Keratinocyte (primary cell): ENCODE data around the gene TMUB1. TPM values are rescaled to one million over a fixed set of nuclear protein-coding genes. Genes with fewer than 3 reads are reported as not detected.

Experiments used
- DNase-seq: peaks from one replicate; pipeline ENCODE4 v3.0.0-alpha.2; 2011; ENCODE audit warnings: low read depth, missing footprints, low spot score
- FAIRE-seq: peaks from 2 replicates; lab custom pipeline; 2011; peaks lifted over from hg19 to GRCh38; lab: Jason Lieb, UNC
- H2AFZ ChIP-seq: 2 replicates; pipeline ENCODE4 v1.6.0; 2012; ENCODE audit warnings: low read length, control low read depth, inconsistent platforms; ENCODE audit not compliant: control insufficient read depth
- H3K27ac ChIP-seq: 2 replicates; pipeline ENCODE4 v1.5.1; 2011; ENCODE audit warnings: low read length; ENCODE audit not compliant: control insufficient read depth, insufficient read depth
- H3K27me3 ChIP-seq: 3 replicates; pipeline ENCODE4 v1.6.0; 2011; ENCODE audit warnings: low read length; ENCODE audit not compliant: control insufficient read depth, insufficient read depth; ENCODE audit errors: extremely low read depth
- H3K36me3 ChIP-seq, 2 experiments: 2 replicates in 1 of 2; 3 replicates in 1 of 2; pipeline ENCODE4 v1.5.1; 2011; ENCODE audit warnings: low read length in 2 of 2, mild to moderate bottlenecking in 1 of 2; ENCODE audit not compliant: control insufficient read depth in 2 of 2, insufficient read depth in 2 of 2; ENCODE audit errors: extremely low read depth in 1 of 2
- H3K4me1 ChIP-seq: 3 replicates; pipeline ENCODE4 v1.5.1; 2011; ENCODE audit warnings: low read length; ENCODE audit not compliant: control insufficient read depth, insufficient read depth; ENCODE audit errors: extremely low read depth
- H3K4me2 ChIP-seq: 3 replicates; pipeline ENCODE4 v1.6.0; 2011; ENCODE audit warnings: low read depth, low read length; ENCODE audit not compliant: control insufficient read depth, insufficient read depth; ENCODE audit errors: extremely low read depth
- H3K4me3 ChIP-seq, 3 experiments: fragments of 200-600 bp in 1 of 3; sonication (generic) in 1 of 3; 2 replicates in 2 of 3; 3 replicates in 1 of 3; pipeline ENCODE4 v1.5.1; 2011 to 2016; ENCODE audit warnings: low read length in 3 of 3, mild to moderate bottlenecking in 3 of 3, control low read depth in 2 of 3, inconsistent platforms in 1 of 3, low read depth in 1 of 3, mixed read lengths in 1 of 3, mixed run types in 1 of 3, moderate library complexity in 1 of 3; ENCODE audit not compliant: control insufficient read depth in 2 of 3, insufficient read depth in 2 of 3; ENCODE audit errors: extremely low read depth in 1 of 3
- H3K79me2 ChIP-seq: 2 replicates; pipeline ENCODE4 v1.6.0; 2012; ENCODE audit warnings: low read length; ENCODE audit not compliant: control insufficient read depth, insufficient read depth
- H3K9ac ChIP-seq: 3 replicates; pipeline ENCODE4 v1.6.0; 2011; ENCODE audit warnings: low read length; ENCODE audit not compliant: control insufficient read depth, insufficient read depth; ENCODE audit errors: extremely low read depth
- H3K9me1 ChIP-seq: 3 replicates; pipeline ENCODE4 v1.6.0; 2011; ENCODE audit warnings: low read length; ENCODE audit not compliant: control insufficient read depth, insufficient read depth; ENCODE audit errors: extremely low read depth
- H3K9me3 ChIP-seq: 2 replicates; pipeline ENCODE4 v1.5.1; 2012; ENCODE audit warnings: low read depth, low read length; ENCODE audit not compliant: control insufficient read depth
- H4K20me1 ChIP-seq: 3 replicates; pipeline ENCODE4 v1.6.0; 2011; ENCODE audit warnings: low read length; ENCODE audit not compliant: control insufficient read depth, insufficient read depth; ENCODE audit errors: extremely low read depth
- CTCF ChIP-seq, 3 experiments: IDR thresholded peaks in 1 of 3; conservative IDR thresholded peaks in 1 of 3; optimal IDR thresholded peaks in 1 of 3; 2 replicates in 2 of 3; 3 replicates in 1 of 3; pipeline versions ENCODE3 to v1.5.1; 2011; ENCODE audit warnings: low read length in 3 of 3, mild to moderate bottlenecking in 3 of 3, moderate library complexity in 2 of 3, control low read depth in 1 of 3, inconsistent platforms in 1 of 3; ENCODE audit not compliant: insufficient read depth in 2 of 3; ENCODE audit errors: extremely low read depth in 1 of 3
- EZH2 ChIP-seq: IDR thresholded peaks from one replicate; pipeline ENCODE4 v1.6.1; 2012; ENCODE audit warnings: inconsistent platforms, mild to moderate bottlenecking, low read length, moderate library complexity
- dilution Hi-C: fragments of 300-500 bp; cut with MboI; formaldehyde crosslinking; loops from one replicate; pipeline ENCODE4 v1.7.0; 2020; ENCODE audit warnings: low sequenced_read_pairs; ENCODE audit not compliant: extremely low pct_ligation_motif_present
- polyA plus RNA-seq, 5 experiments: library from polyadenylated mRNA; depleted of rRNA in 3 of 5; stranded (reverse) in 3 of 5; stranded (forward) in 1 of 5; unstranded in 1 of 5; fragments of >200 nt; gene quantifications; 1 replicate in 1 of 5; 2 replicates in 3 of 5; 3 replicates in 1 of 5; pipeline versions ENCODE4 v1.2.1 to v1.2.3, GENCODE V29; 2011 to 2012; ENCODE audit warnings: missing spikeins in 2 of 5, low read depth in 1 of 5, low replicate concordance in 1 of 5

The TMUB1 gene
- polyA plus RNA-seq, 1 donor (not counting 4 experiments of a cell fraction or from before 2014, with no cell fraction given) = 12.2 TPM

DNA sequence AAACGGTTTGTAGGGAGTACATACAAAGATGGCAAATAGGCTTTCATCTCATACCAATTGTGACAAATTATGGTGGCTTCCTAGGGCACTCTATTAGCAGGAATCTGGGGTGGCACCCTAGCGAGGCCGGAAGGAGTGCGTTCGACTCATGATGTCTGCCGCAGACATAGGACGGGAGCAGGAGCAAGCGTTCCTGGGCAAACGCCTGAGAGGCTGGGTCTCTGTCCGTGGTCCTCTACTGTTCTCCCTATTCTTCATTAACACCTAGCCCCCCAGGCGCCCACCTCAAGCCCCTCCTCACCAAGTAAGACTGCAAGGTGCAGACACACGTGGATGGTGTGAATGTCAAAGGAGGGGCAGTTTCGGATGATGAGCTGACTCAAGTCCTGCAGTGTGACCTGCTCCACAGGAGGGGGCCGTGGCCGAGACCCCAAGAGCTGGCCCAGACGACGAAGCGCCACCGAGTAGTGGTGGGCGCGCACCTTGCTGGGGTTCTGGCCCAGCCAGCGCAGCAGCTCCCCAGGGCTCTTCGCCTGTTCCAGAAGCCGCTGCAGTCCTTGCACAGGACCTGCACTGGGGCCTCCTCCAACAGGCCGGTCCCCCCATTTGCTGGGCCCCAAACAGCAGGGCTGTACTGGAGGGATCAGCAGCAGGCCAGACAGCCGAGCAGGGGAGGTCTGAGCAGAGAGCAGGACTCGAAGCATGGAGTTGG lies 3.9 kb downstream of the TMUB1 start:
- Histone ChIP-seq H3K4me3 (peak overlapping the region; percentile 68 to 92 (median 79)), H3K4me2 (peak overlapping the region; percentile 97), H3K9me3 (no peaks in the 10 kb centered on the region), H3K9me1 (no peaks in the 10 kb centered on the region), H2AFZ (no peak overlapping the region), H4K20me1 (peaks cover 2% of the 10 kb centered on the region), H3K9ac (peak overlapping the region; percentile 79), H3K27me3 (no peaks in the 10 kb centered on the region), H3K27ac (no peak overlapping the region), H3K4me1 (peaks cover 26% of the 10 kb centered on the region), H3K79me2 (peaks cover 28% of the 10 kb centered on the region), H3K36me3 (peaks cover 15 to 19% of the 10 kb centered on the region in 2 experiments)
- DNase-seq = no peak
- FAIRE-seq = no peak
- no peak for TF ChIP-seq EZH2
- dilution Hi-C loops = no loop called here

DNA sequence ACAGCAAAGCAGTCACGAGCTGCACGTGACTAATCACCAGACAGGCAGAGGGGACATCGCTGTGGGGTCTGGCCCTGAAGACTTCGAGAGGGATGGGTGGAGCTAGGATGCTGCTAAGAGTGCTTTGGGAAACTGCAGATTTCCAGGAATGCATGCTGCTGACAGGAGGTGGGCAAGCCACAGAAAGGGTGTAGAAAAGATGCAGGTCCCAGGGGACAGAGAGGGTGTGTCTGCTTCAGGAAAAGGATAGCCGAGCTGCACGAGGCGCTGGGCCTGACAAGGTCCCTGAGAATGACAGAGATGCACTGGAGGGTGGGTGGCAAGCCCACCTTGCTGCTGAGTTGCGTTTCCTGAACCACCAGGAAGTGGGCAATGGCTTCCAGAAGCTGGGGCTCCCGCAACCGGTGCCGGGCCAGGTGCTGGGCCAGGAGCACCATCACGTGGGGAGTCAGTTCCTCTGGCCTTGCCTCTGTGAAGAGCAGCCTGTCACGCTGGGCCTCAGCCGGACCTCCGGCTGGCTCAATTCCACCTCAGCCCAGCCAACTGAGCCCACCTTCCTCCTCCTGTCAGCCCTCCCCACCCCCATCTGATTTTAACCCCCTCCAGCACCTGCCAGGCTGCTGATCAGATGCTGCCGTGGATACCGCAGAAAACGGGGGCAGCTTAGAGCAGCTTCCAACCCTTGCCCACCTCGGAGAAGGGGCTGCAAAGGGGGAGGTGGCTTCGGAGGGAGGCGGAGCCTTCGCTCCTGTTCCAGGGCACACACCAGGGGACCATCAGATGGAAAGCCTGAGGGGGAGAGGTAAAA lies 4.9 kb downstream of the TMUB1 start:
- no peak overlapping the region for H3K9ac ChIP-seq
- peaks cover 28% of the 10 kb centered on the region for H3K79me2 ChIP-seq
- no peaks in the 10 kb centered on the region for H3K9me1 ChIP-seq
- H3K4me2 ChIP-seq = no peak overlapping the region
- peaks cover 23 to 26% of the 10 kb centered on the region in 2 experiments for H3K36me3 ChIP-seq
- dilution Hi-C loops = no loop called here
- H4K20me1 ChIP-seq = peaks cover 2% of the 10 kb centered on the region
- no peak for DNase-seq
- H3K27ac ChIP-seq = no peak overlapping the region
- FAIRE-seq = no peak
- H2AFZ ChIP-seq = no peak overlapping the region
- no peaks in the 10 kb centered on the region for H3K9me3 ChIP-seq
- H3K4me1 ChIP-seq = peaks cover 22% of the 10 kb centered on the region
- no peak for TF ChIP-seq CTCF (optimal IDR thresholded peaks at IDR 0.05 in 1 of 3, IDR thresholded peaks at IDR 0.05 in 1 of 3, conservative IDR thresholded peaks at IDR 0.05 in 1 of 3; ENCODE audit: extremely low read depth in 1 of 3, insufficient read depth in 2 of 3, low read length in 3 of 3)
- H3K27me3 ChIP-seq = no peaks in the 10 kb centered on the region
- H3K4me3 ChIP-seq = no peak overlapping the region
